Measurements from ENCODE around the gene FMC1. TPM values are rescaled to one million over a fixed set of nuclear protein-coding genes. Genes with fewer than 3 reads are reported as not detected.

Gene FMC1
- total RNA-seq, 1 donor: 8.4 TPM

DNA sequence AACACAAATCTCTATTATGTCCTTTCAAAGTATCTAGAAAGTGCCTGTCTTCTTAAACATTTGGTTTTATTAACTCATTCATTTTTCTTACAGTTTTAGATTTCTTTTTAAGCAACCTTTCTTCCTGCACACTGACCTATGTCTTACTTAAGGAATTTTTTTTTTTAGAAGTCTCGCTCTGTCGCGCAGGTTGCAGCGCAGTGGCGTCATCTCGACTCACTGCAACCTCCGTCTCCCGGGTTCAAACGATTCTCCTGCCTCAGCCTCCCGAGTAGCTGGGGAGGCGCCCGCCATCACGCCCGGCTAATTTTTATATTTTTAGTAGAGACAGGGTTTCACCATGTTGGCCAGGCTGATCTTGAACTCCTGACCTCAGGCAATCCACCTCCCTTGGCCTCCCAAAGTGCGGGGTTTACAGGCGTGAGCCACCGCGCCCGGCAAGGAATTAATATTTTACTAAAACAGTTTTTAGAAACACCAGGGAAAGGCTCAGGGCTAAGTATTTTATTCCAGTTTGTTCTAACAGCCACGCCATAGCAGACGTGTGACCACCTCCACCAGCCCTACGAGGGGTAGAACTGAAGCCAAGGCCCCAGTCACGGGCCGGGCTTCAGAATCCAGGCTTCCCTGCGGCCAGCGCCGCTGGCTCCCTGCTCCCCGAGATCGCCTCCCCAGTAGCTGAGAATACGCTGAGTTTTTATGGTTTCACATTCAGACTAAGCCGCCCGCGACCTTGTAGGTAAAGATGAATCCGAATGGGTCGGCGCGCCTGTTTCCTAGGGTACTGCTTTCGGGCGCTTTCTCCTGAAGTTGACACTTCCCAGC, 17.6 kb downstream of the FMC1 start:
- TF ChIP-seq, protein P1, sequence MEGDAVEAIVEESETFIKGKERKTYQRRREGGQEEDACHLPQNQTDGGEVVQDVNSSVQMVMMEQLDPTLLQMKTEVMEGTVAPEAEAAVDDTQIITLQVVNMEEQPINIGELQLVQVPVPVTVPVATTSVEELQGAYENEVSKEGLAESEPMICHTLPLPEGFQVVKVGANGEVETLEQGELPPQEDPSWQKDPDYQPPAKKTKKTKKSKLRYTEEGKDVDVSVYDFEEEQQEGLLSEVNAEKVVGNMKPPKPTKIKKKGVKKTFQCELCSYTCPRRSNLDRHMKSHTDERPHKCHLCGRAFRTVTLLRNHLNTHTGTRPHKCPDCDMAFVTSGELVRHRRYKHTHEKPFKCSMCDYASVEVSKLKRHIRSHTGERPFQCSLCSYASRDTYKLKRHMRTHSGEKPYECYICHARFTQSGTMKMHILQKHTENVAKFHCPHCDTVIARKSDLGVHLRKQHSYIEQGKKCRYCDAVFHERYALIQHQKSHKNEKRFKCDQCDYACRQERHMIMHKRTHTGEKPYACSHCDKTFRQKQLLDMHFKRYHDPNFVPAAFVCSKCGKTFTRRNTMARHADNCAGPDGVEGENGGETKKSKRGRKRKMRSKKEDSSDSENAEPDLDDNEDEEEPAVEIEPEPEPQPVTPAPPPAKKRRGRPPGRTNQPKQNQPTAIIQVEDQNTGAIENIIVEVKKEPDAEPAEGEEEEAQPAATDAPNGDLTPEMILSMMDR (IDR thresholded peaks at IDR 0.05; ENCODE audit: insufficient read depth, low read length): no peak
- peak overlapping the region; percentile 93 for H3K4me3 ChIP-seq (ENCODE audit: low read depth, low read length)
- DNase-seq (ENCODE audit: low read depth): peak; percentile 59

DNA sequence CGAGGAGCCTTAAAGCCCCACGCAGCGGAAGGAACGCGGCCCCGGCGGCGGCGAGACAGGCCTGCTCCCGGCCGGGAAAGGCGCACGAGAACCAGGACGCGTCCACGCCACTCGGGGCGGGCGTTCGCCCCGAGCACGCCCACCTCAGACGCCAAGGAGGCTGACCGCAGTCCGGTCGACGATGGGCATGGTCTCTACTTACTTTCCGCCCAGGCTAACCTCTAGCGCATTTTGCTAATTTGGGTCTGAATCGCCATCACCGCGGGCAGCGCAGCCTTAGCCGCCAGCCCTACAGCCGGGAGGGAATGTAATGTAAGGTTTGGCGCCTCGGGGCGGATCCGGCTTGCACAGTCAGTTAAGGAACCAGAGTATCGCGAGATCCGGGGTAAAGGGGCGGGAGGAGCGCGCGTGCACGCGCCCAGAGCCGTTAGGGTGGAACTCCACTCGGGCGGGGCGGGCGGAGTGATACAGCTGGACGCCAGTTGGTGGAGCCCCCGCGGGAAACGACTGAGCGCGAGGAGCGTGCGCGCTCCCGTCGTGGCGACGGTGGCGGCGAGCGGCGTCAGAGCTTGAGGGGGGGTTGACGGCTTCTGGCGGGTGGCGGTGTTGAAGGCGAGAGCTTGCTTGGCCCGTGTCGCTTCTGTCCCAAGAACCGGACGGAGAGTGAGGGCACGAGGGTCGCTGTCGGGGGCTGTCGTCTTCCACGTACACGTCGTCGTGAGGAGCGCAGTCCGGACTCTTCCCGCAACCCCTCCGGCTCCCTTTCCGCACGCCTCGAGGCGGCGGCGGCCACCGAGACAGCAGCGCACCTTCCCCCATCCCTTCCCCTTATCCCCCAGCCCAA, 18.5 kb downstream of the FMC1 start, which contains the start of gene LUC7L2:
LUC7L2 (plus strand) TSS at position 529 of the 844 bp plus-strand sequence. CDS start 368 bp downstream, outside the sequence.
- H3K4me3 ChIP-seq (ENCODE audit: low read depth, low read length): peak within 1 kb of the TSS; percentile 93
- DNase-seq (ENCODE audit: low read depth): peak; percentile 99
- TF ChIP-seq, protein P1 (IDR thresholded peaks at IDR 0.05; ENCODE audit: insufficient read depth, low read length): no peak

DNA sequence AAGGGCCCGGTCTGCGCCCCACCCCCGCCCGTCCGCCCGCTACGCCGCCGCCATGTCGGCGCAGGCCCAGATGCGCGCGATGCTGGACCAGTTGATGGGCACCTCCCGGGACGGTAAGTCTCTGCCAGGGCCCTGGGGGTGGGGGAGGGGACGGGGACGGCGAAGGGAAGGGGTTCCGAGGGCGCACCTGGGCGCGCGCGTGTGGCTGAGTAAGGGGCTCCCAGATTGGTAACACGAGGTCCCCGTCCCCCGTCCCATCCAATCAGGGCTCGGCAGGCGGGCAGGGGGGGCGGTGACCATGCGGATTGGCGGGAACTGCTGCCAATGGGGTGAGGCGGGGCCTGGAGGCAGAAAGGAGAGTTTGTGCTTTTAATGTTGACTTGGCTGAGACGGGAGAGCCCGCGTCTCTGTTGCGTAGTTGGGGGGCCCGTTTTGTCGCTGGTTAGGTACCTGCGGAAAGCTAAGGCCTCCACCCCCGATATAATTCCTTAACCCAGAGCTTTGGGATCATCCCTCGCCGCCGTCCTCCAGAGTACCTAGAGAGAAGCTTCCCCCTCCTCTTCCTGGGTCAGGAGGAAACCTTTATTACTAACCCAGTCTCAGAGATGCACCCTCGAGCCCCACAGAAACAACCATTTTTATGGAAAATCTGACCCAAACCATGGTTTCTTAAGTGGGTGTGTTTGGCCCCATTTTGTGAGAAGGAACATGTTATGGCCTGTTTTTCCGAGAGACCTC, 19.2 kb downstream of the FMC1 start:
- peak; percentile 88 for DNase-seq (ENCODE audit: low read depth)
- TF ChIP-seq, protein P1 (IDR thresholded peaks at IDR 0.05; ENCODE audit: insufficient read depth, low read length): no peak
- peak overlapping the region; percentile 92 for H3K4me3 ChIP-seq (ENCODE audit: low read depth, low read length)

DNA sequence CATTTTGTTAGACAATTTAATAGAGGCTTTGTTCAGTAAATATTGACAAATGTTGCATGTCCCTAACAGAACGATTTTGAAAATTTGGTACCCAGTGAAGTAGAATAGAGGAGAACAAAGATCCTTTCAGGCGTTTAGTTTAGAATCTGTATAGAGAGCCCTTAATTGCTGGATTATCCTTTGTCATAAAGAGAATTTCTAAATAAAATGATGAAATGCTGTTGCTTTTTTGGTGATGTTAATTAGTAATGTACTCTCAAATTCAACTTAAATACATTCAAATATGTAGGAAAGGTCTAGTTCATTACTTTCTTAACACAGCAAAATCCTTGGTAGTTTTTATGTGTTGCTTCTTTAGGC, 19.8 kb downstream of the FMC1 start:
- TF ChIP-seq, protein P1 (IDR thresholded peaks at IDR 0.05; ENCODE audit: insufficient read depth, low read length): no peak
- no peak for DNase-seq (ENCODE audit: low read depth)
- peak overlapping the region; percentile 92 for H3K4me3 ChIP-seq (ENCODE audit: low read depth, low read length)

DNA sequence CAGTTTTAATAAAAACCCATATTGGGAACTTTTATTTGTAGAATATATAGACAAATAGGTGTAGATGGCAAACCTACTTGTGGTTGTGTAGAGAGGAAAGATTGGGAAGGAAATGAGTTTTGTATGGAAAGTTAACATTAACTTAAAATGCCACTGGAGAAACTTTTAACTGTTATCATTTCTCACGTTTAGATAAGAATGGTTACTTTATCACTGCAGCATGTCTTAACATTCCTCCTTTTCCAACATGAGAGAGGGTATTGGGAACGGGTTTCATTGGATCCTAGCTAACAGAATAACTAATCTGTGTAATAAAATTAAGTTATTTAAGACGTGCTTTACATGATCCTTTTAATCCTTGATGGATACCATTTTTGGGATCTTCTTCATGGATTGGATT, 20.4 kb downstream of the FMC1 start:
- peak overlapping the region; percentile 92 for H3K4me3 ChIP-seq (ENCODE audit: low read depth, low read length)
- DNase-seq (ENCODE audit: low read depth): no peak
- TF ChIP-seq, protein P1 (IDR thresholded peaks at IDR 0.05; ENCODE audit: insufficient read depth, low read length): no peak

DNA sequence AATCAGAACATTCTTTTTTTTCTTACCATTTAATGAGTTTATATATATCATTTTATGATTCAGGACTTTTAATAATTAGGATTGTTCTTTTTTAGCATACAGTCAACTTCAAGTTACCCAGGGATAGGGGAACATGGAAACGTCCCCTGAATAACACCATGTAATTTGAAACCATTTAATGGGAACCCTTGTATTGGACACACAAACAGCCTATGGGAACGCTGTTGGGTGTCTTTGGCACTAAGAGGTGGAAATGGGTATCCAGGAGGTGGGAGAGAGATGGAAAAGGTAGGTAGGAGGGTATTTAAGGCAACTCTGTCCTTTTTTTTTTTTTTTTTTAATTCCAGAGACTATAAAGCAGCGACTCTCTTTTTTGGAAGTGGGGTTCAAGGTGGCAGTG, 21.2 kb downstream of the FMC1 start:
- TF ChIP-seq, protein P1 (IDR thresholded peaks at IDR 0.05; ENCODE audit: insufficient read depth, low read length): no peak
- DNase-seq (ENCODE audit: low read depth): no peak
- no peak overlapping the region for H3K4me3 ChIP-seq (ENCODE audit: low read depth, low read length)
